ENCODE data around the gene TCIRG1.

Gene TCIRG1

DNA sequence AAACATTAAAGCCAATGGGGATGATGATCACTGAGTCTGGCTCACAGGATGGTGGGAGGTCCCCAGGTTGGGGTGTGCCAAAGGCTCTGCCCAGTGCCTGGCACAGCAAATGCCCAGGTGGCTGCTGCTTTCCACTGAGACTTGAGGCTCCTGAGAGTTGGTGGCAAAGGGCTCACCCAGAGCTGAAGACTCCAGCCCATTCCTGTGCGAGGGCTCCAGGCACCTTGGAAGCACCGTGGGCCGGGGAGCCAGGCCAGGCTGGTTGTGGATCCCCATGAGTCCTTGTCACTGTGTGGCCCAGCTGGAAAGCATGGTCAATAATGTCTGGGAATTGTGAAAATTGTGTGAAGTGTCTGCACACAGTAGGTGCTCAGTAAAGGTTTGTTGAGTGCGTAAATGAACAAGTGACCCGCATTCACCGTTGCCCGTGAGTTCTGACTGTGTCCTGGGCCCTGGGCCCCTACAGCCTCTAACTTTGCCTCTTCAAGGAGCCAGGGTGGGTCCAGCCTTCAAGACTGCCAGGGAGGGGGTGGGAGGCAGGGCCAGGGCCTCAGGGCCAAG is 32.1 kb upstream of the TCIRG1 start:
- DNase-seq: no peak

DNA sequence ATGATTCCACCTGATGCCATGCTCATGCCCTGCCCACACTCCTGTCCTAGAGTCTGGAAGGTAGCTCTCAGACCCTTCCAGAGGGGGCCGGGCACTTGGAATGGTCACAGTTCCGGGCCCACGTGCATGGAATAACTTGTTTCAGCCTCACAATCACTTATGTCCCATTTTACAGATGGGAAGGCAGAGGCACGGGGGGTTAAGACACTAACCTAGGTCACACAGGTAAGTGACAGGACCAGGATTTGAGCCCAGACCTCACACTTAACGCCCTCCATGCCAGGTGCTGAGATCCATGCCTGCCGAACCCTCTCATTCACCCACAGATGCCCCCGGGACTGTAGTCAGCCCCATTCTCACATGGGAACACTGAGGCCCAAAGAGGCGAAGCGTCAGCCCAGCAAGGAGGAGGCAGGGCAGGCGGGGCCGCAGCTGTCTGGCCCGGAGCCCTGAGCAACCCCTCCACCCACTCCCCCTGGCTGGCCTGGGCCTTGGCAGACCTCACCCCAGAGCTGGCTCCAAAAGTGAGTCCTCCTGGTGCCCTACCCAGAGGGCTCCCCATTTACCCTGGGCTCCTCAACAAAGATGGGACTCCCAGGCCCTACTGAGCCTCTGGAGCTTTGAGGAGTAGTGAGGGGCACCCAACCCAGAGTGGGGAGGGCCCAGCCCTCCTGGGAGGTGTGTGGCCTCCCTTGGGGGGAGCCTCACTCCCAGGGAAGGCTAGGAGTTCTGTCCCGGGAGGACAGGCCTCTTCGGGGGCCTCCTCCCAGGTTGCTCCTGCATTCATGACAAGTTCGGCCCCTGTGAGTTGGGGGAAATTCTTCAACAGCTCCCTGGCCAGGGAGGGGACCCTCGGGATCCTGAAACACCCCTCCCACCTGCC is 31.1 kb upstream of the TCIRG1 start:
- no peak for DNase-seq

GRCh38 chr11:68008381-68009337 is 30.2 kb upstream of the TCIRG1 start:
- peak in 4 of 51 donors; percentile 14 to 43 (median 18) for DNase-seq

DNA sequence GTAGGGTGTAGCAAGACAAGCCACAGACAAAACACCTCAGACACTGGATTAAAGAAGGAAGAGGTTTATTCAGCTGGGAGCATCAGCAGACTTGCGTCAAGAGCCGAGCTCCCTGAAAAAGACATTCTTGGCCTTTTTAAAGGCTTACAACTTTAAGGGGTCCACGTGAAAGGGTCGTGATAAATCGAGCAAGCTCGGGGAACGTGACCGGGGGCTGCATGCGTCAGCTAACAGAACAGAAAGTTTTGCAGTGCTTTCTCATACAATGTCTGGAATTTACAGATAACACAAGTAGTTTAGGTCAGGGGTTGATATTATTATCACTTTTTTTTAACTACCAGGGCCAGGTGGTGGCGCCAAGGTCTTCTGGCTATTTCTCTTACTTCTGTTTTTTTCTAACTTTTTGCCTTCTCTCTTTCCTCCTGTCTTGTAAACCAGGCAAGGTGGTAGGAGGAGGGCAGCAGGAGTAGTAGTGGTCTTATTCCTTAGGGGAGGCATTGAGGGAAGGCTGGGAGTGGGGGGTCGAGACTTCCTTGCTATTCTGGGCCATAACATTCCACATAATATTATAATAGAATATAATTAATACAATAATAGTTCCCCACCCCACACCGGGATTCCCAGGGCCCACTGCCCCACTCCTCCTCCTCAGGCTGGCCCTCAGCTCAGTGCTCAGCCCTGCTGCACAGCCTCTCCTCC is 29.3 kb upstream of the TCIRG1 start:
- no peak for DNase-seq

DNA sequence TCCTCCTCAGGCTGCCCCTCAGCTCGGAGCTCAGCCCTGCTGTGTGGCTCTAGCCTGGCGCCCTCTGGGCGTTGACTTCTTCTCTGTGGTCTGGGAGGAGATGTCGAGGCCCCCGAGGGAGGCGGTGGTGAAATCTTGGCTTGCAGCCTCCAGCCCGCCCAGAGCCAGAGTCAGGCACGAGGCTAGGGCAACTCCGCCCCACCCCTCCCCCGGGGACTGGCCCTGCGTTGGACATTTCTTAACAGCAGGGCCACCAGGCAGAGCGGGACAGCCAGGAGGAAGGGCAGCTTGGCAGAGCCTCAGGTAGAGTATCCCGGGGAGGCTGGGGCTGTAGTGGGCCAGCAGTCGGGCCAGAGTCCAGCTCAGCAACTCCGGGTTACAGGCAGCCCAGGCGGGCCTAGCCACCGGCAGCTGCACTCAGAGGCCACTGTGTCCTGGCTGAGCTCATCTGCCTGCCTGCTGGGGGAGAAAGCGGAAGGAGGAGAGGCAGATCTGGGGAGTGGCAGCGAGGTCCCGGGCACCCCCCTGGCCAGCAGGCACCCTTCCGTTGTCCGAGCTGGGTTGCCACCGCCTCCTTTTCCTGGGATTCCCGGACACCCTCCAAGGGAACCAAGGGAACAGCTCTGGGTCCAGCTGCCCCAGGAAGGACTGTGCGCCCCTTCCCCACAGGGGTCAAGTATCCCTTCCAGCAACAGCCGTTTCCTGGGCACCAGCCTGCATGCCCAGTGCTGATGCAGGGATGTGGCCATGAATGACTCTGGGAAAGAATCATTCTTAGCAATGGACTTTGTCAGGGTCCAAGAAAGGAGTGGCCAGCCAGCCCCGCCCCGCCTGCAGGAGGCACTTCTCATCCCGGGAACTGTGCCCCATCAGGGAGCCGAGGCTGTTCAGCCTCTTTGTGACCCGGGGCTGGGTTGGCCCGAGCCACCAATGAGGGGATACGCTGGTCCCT is 28.5 kb upstream of the TCIRG1 start, which contains the start of gene ALDH3B1:
Gene ALDH3B1, plus strand, starts transcription at position 238 of the 952 bp plus-strand sequence. CDS start 4,971 bp downstream, outside the sequence.
- peak in 50 of 51 donors; percentile 33 to 97 (median 82) for DNase-seq

- DNase-seq: no peak
Measured at GRCh38 chr11:68011051-68011943, 27.5 kb upstream of the TCIRG1 start.

DNA sequence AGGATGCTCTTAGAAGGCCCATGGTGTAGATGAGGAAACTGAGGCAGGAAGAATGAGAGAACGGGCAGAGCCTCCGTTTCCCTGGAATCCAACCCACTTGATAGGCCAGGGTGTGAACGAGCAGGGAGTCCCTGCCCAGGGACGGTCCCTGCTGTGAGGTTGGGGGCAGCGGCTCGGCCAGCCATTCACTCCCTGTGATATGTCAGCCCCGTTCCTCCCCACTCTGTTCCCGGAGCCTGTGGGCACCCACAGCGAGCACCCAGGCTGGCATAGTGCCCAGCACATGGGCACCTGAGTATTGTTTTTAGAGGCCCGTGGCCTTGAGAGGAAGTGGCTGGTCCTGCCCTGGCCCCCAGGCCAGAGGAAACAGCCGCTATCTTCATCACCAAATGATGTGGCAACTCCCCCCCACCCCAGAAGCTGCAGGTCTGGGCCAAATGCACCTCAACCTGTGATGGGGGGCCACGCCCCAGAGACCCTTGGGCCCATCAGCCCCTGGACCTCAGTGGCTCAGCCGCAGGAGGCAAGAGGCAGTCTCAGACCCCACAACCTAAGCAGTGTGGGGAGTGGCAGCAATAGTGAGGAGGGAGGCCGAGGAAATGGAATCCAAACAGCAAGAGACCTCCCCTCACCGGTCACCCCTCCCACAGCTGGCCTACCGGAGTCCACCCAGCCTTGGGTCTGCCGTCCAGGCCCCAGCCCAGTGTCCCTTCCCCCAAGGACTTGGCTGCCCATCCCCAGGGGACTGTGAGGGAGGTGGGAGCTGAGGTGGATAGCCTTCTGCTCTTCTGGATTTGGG is 26.6 kb upstream of the TCIRG1 start:
- no peak for DNase-seq

DNA sequence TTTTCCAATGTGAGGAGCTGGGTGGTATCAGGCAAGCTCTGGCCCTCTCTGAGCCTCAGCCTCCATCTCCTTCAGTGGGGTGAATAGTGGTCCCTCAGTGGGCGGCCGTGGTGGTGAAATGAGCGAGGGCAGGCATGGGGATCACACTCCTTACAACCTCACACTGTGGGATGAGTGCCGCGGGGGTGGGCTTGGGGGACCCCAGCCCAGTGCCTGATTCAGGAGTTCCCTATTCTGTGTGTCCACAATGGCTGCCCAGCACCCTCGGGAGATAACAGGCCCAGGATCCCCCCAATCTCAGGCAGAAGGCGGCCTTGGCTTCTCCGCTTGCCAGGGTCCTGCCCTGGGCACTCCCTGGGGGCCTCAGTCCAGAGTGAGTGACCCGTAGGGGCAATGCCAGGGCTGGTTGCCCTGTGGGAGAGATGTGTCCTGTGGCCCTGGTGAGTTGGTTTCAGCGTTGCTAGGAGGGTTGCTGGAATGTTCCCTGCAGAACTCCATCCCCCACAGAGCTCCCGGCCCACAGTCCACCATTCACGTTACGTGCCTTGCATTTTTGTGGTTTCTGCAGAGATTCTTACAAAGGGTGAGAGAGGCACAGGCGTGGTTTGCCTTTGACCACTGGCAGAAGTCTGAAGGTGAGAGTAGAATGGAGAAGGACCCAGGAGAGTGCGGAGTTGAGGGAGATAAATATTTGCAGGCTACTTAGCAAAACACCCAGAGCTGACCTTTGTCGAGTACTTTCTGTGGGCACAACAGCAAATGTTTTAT is 25.8 kb upstream of the TCIRG1 start:
- DNase-seq: peak in 24 of 51 donors; percentile 14 to 66 (median 36)

DNA sequence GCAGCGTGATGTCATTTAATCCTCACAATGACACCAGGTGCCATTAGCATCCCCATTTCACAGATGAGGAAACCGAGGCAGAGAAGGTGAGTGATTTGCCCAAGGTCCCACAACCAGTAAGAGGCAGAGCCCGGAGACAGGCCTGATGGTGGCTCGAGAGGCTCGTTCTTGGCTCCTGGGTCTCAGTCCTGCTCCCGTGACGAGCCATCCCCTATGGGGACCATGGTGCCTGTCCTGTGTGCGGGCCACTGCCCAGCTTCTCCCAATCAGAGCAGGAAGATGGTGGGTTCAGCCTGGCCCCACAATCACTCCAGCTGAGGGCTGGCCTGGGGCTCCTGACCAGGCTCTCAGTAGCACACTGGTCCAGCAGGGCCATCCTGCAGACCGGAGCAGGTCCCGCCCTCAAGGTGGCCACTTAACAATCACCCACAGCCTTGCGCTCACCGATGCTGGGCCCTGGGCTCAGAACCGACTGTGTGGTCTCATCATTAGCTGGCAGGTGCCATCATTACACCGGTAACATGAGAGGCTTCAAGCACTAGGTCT is 25.1 kb upstream of the TCIRG1 start:
- DNase-seq: no peak

DNA sequence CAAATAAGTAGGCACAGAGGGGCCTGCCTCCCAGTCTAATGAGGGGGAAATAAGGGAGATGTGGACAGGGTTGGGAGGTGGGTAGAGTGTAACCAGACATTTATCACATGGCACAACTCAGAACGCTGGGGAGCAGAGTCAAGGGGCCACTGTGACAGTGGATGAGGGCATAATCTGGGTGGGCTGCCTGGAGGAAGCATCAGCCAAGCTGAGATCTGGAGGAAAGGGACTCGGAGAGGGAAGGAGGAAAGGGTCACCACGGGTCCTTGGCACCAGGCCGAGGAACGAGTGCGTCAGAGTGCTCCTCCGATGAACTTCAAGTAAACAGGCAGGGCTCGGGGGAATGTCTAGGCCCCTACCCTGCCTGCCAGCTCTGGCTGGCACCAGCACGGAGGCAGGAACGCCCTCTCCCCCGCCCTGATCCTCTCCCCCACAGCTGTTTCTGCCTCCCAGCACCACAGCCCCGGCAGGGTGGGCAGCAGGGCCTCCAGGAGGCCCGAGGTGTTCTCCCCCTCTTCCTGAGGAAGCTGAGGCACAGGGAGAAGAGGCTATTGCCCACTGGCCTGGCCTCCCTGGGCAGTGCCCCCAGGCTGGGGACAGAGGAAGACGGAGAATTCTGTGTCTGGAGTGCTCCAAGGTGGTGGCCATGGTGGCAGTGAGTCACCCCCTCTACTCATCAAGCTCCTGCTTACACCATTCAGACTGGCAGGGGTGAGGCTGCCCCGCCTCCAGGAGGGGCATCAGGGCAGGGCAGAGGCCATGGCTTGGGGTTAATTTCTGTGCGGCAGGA is 24.5 kb upstream of the TCIRG1 start:
- DNase-seq: no peak

GRCh38 chr11:68014947-68015447 is 23.8 kb upstream of the TCIRG1 start:
- DNase-seq: no peak

GRCh38 chr11:68015467-68015866 is 23.4 kb upstream of the TCIRG1 start:
- no peak for DNase-seq

GRCh38 chr11:68016161-68016903 is 22.5 kb upstream of the TCIRG1 start:
- DNase-seq: no peak

GRCh38 chr11:68016904-68017817 is 21.7 kb upstream of the TCIRG1 start:
- DNase-seq: peak in 14 of 51 donors; percentile 3 to 65 (median 31)
